ENCODE data around the gene SEC23B.
"Not testable (repeated sequence)": the region's sequence is repeated elsewhere in the genome, so short reads cannot be mapped to it uniquely, and the experiment has no call there.

Gene SEC23B

DNA sequence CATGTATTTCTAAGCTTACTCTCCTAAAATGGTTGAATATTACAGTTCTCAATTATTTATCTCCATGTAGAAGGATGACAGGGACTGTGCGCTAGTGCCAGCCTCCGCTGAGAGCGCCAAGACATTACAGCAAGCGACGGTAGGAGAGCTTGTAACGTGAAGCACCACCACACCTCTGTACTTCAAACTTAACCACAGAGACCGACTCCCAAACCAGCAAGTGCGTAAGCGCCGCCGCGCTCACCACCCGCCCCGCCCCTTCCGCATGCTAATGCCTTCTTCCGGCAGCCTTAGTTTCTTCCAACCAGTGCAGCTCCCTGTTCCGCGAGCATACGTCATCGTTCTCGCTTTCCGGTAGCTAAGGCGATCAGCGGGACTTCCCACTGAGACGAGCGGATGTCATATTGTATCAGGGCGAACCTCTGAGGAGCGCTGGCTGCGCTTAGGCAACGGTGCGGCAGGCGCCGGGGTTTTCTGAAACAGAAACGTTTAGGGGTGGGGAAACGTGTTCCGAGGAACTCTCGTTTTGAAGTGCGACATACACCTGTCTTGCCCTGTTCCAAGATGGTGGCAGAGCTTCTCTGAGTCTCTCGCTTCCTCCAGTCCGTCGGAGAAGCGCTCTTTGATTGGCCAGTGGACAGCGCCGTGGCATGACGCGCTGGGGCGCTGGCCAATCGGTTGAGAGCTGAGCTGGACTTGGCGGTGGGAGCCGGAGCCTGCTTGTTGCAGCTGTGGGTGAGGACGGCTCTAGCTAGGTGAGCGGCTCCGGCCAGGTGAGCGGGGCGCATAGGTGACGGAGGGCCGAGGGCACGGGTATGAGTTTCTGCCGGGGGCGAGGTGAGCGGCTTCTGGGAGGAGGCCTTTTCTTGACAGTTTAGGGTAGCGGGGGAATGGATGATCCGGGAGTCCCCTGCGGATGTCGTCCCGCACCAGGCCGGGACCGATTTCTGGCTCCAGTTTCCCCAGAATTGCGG, at the start of gene SEC23B:
TSS of gene SEC23B (plus strand) at position 723 of the 974 bp plus-strand sequence. CDS start 2,896 bp downstream, outside the sequence.
- DNase-seq = peak; percentile 97

DNA sequence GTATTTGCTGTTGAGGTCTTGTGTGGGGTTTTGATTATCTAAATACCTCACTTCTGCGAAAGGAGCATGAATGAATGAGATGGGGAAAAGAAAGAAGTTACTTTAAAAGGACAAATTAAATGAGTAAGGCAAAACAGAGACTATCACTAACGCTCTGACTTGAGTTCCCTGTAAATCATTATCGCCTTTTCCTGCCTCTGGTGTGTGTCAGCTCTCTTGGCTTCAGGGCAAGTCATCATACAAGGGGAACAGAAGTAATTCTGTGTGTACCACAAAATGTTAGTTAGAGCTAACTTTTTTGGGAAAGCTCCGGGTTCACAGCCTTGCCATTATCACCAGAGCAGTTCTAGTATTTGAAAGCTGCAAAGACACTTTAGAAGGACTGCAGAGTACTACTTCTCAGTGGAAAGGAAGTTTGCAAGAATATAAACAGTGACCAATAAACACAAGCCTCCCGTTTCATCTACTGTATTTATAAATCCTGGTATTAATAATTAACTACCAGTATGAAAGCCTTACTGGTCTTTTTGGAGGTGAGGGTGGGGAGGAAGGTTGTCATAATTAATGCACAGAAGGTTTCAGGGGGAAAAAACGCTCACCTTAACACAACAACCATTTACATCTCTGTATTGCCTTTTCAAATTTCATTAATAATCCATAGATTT, 42.1 kb upstream of the SEC23B start:
- DNase-seq = no peak

DNA sequence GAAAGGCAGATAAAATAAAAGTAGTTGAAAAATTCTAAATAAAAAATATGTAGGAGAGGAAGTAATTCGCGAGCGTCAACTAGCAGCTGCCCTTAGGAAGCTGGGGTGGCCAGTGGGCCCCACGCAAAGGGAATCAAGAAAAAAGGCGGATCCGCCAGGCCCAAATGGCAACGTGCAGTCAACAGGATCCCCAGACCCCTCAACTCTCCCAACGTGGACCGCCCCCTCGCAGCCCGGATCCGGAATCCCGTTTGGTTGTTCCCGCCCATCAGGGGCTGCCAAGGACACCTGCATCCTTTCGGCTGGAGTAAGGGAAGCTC, 41.2 kb upstream of the SEC23B start:
- no peak for DNase-seq

DNA sequence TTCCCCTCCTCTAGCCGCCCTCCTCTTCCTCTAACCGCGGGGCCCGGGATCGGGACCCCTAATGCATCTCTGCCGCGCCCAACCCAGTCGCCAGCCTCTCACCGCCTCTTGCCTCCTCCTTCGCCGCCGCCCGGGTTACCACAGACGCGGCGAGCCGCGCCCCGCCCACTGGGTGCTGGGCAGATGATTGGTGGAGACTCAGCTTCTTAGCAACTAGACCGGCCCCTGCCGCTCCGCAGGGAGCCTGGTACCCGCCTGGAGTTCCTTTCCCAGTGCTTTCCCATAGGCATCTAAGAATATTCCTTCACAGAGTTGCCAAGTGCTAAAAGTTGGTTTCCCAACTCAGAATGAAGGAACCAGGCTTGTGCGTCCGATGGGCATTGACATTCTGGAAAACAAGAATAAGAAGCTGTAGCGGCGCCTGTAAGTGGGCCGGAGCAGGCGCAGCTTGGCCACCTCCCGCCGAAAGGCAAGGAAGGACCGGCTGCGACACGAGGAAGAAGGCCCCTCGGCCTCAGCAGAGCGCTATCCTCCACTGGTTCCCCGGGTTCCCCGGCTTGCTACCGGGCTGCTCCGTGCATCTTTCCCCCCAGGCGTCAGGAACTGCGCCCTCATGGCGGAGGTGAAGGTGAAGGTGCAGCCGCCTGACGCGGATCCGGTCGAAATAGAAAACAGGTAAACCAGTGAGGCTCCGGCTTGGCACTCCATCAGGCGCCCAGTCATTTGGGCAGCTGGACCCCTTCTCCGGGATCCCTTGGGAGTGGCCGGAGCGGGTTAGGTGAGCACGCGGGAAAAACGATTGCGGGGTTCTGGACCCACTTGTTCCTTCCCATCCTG, 40.6 kb upstream of the SEC23B start, which contains the start of the genes DZANK1 and POLR3F:
TSS of gene DZANK1 (minus strand) at position 137 of the 837 bp plus-strand sequence. CDS start 1,672 bp downstream, outside the sequence.
TSS of gene POLR3F (plus strand) at position 497 of the 837 bp plus-strand sequence. CDS start at position 614, 117 bp downstream.
- DNase-seq = peak; percentile 87

DNA sequence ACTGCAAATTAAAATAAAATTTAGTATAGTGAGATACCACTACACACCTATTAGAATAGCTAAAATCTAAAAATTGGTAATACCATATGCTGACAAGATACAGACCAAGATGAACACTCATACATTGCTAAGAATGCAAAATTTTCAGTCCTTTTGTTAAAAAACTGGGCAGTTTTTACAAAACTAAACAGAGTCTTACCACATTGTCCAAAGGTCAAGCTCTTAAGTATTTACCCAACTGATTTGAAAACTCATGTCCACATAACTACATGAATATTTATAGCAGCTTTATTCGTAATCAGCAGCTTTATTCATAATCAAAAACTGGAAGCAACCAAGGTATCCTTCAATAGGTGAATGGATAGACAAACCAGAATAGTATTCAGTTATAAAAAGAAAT, 30.5 kb upstream of the SEC23B start:
- no peak for DNase-seq

DNA sequence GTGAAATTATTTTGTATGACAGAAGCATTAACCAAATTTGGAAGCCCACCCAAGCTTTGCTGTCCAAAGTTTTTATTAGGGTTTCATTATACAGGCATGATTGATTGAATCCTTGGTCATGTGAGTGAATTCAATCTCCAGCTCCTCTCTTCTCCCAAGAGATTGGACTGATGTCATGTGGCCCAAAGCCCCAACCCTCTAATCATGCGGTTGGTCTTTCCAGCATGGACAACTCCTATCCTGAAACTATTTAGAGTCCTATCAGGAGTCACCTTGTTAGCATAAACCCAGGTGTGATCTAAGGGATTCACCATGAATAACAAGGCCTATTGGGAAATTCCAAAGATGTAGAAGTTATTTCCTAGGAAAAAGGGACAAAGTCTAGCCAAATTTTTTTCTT, 29.9 kb upstream of the SEC23B start:
- DNase-seq = no peak

DNA sequence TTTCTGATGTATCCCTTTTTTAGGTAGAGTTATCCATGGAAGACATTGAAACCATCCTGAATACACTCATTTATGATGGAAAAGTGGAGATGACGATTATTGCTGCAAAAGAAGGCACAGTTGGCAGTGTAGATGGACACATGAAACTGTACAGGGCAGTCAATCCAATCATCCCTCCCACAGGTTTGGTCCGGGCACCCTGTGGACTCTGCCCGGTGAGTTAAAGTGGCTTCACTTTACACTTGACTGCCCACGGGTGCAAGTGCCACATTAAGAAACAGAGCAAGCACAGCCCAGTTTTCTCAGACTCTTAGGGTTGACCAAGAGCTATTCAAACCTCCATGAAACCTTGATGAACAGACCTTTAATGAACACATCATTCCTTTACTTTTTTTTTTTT, 26.1 kb upstream of the SEC23B start:
- no peak for DNase-seq

DNA sequence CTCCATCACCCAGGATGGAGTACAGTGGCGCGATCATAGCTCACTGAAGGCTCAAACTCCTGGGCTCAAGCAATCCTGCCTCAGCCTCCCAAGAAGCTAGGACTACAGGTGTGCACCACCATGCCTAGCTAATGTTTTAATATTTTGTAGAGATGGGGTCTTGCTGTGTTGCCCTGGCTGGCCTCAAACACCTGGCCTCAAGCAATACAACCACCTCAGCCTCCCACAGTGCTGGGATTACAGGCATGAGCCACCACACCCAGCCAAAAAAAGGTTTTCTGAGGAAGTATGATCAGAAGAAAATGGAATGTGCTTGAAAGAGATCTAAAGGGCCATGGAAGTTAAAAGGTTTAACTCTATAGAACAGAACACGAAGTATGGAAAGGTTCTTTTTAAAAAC, 19.4 kb upstream of the SEC23B start:
- no peak for DNase-seq

DNA sequence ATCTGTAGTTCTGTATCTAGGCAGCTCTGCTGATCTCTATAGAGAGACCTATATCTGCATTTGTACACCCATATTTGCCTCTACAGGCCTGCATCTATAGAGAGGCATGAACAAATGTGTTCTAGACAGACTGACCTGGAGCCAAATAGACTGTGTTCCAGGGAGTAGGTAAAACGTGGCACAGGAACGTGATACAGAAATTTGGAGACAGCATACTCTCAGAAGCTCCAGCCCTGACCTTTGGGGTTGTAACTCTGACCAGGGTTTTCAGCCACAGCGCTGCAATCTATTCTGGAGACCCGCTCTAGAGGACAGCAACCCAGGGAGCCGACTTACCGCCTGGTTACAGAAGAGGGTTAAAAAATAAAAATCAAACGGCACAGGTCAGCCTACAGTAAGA, 11.7 kb upstream of the SEC23B start:
- DNase-seq = no peak

DNA sequence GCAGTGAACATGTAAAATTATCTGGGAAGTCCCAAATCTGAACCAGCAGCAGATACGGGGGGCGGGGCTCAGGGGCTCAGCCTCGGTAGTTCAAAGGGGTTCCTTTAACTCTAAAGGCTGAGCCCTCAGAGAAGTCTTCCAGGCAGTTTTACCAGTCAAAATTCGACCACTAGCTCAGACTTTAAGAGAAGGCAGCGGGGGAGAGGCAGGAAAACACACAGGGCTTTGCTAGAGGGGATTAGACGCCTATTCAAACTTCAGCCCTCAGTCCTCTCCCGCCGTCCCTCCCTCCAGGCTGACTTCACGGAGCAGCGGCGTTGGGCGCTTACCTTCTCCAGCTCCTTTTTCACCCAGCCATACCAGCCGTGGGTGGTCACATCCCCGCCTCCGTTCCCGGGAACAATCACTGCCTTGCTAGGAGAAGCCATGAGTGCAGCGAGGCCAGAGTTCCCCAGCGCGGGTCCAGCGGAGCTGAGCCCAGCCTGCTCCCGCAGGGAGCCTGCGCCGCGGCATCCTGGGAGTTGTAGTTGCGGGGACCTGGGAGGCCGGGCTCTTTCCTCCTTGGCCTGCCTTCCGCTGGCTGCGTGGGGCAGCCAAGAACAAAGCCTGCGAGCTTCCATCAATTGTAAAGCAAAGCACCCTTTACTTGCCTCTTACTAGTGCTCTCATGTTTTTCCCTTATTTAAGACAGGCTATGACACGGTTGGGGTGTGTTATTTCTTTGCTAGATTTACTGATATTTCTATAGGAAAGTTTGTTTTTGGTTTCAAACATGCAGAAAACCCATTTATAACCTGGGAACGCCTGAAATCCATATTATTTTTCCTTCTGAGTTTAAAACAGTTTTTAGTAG, 10.8 kb upstream of the SEC23B start, which contains the start of gene RBBP9:
TSS of gene RBBP9 (minus strand) at position 486 of the 853 bp plus-strand sequence. CDS start at position 428, 58 bp downstream.
- DNase-seq = peak; percentile 61

DNA sequence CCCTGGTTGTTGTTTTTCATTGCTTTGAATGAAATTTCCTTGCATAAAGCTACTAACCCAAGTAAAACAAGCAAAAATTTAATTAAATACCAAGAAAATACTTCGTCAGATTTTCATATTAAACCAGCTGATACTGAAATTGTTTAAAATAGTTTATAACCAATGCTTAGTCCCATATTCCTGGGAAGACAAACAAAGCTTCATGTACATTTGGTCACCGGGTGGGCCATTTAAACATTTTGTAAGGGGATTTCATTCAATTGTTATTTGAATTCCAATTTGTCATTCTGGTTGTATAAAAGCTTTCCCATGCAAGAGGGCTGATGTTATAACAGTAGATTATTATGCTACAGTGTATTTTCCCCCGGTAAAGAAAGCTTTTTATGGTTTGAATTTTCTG, 10.1 kb upstream of the SEC23B start:
- DNase-seq = no peak

DNA sequence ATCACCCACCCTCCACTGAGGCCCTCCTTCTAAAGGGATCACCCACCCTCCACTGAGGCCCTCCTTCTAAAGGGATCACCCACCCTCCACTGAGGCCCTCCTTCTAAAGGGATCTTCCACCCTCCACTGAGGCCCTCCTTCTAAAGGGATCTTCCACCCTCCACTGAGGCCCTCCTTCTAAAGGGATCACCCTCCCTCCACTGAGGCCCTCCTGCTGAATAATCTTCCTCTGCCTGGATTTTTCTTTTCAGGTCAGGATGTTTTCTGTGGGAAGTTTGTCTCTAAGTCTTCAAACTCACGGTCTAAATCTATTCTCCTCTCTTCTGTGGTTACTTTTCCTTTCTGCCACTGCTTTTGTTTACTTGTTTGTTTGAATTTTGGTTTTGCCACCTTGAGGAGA, 6.1 kb upstream of the SEC23B start:
- not testable (repeated sequence) for DNase-seq

DNA sequence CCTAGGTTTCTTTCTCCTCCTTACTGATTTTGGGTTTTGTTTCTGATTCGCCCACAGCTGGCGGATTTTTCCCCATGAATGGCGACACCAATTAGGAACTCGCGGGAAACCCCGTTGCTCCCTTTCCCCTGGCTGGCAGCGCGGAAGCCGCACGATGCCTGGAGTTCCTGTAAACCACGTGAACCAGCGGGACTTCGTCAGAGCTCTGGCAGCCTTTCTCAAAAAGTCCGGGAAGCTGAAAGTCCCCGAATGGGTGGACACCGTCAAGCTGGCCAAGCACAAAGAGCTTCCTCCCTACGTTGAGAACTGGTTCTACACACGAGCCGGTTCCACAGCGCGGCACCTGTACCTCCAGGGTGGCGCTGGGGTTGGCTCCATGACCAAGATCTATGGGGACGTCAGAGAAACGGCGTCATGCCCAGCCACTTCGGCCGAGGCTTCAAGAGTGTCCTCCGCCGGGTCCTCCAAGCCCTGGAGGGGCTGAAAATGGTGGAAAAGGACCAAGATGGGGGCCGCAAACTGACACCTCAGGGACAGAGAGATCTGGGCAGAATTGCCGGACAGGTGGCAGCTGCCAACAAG, 3.2 kb upstream of the SEC23B start:
- no peak for DNase-seq

DNA sequence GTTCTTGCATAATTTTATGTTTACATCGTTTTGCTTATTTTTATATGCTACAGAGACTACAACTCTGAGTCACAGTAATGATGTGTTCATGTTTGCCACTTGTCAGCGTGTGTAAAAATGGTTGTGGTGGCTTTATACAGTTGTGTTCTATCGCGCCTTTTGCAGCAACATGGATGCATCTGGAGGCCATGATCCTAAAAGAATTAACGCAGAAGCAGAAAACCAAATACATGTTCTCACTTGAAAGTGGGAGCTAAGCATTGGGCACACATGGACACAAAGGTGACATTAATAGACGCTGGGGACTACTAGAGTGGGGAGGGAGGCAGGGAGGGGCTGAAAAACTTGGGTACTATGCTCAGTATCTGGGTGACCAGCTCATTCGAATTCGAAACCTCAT, 996 bp upstream of the SEC23B start:
- DNase-seq = no peak

DNA sequence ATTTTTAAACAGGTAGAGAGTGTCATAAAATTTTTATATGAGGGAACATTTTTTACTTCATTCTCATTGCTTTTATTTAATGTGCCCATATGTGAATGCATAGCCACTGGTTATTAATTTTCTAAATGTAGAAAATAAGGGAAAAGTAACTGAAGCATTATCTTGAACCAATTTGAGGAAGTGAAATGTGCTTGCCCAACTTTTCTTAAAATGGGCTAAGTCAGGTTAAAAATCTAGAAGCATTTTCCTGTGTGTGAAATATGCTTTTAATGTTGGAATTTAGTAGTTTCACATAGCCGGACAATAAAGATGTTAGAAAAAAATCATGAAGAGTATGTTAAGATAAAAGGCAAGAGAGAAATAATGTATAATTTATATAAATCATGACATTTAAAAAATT, 3.8 kb downstream of the SEC23B start:
- no peak for DNase-seq

DNA sequence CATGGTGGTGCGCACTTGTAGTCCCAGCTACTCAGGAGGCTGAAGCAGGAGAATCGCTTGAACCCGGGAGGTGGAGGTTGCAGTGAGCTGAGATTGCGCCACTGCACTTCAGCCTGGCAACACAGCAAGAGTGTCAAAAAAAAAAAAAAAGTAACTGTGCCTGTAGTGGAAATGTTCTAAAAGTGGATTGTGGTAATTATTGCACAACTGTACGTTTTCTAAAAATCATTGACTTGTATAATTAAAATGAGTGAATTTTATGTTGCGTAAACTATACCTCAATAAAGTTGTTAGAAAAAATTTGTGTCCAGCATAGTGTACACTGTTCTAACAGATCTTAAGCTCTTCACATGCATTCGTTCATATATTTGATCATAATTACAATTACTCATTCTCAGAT, 5.5 kb downstream of the SEC23B start:
- DNase-seq = no peak

DNA sequence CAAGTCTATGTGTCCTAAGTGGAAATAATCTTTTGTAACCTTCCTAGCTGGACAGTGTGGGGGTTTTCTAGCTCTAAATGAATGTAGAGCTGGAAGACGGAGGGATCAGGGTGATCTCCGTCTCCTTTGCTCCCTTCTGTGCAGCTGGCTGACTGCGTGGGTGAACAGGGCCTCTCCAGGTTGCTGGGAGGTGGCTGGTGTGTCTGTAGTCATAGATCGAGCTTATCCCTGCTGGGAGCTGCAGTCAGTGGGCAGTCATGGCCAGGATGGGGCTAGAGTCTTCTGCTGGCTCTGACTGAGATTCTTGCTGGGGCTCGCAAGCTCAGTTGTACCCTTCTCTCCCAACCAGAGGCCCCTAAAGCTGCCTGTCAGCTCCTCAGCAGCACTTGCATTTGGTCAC, 6.4 kb downstream of the SEC23B start:
- DNase-seq = no peak

DNA sequence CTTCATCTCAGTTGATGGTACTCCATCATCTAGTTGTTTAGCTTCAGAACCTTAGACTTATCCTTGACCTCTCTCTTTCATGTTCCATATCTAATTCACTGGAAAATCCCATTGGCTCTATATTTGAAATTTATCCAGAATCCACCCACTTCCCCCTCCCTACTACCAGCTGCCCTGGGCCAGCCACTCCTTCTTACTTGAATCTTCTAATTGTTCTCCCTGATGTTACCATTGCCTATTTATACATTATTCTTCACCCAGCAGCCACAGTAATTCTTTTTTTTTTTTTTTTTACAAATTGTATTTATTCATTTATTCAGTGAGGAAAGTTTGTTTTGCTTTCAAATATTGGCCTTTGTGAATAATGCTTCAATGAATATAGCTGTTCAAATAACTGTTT, 8.2 kb downstream of the SEC23B start:
- DNase-seq = no peak

DNA sequence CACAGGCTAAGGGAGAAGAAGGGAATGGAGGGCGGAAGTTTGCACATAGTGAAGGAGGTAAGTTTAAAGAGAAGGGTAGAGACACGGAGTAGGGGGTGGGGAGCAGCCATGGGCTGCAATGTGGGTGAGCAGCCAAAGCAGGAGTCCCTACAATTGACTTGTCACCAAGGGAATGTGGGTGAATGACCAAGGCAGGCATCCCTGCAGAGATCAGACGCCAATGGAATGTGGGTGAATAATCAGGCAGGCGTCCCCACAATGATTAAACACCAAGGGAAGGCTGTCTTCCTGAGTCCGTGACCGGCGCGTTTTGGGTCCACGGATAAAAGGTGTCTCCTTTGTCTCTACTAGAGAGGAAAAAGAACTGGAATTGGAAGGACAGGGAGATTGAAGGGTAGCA, 14.3 kb downstream of the SEC23B start:
- DNase-seq = not testable (repeated sequence)

DNA sequence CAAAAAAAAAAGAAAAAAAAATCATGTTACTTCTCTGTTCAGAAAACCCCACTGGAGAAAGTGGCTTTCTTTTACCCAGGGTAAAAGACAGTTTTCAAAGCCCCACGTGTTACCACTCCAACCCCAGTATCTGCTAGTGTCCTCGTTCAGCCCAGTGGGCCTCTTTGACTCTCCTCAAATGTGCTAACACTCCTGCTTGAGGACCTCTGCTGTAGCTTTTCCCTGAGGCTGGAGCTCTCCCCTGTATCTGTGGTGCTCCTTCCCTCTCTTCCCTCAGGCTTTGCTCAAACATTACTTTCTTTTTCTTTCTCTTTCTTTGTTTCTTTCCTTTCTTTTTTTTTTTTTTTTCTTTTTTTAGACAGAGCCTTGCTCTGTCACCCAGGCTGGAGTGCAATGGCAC, 15.3 kb downstream of the SEC23B start:
- no peak for DNase-seq

DNA sequence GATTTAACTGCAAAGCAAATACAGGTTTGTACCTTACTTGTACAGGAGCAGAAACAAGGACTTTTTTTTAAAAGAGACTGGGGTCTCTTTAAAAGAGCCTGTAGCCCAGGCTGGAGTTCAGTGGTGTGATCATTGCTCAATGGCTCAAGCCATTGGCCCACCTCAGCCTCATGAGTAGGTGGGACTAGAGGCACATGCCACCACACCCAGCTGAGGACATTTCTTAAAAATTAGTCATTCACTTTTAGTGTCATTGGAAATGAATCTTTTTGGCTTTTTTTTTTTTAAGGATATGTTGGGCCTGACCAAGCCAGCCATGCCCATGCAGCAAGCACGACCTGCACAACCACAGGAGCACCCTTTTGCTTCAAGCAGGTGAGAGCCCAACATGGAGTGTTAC, 16.9 kb downstream of the SEC23B start:
- no peak for DNase-seq

DNA sequence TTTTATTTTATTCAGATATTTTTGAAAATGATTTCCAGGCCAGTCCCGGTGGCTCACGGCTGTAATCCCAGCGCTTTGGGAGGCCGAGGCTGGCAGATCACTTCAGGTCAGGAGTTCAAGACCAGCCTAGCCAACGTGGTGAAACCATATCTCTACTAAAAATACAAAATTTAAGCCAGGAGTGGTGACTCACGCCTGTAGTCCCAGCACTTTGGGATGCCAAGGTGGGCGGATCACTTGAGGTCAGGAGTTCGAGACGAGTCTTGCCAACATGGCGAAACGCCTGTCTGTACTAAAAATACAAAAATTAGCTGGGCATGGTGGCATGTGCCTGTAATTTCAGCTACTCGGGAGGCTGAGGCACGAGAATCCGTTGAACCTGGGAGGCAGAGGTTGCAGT, 19.0 kb downstream of the SEC23B start:
- not testable (repeated sequence) for DNase-seq

Measured in activated CD4-positive, alpha-beta T cell treated with anti-CD3 and anti-CD28 coated beads for 1 hour (primary cell).